Gastrocnemius medialis (tissue), 4 donors: Measurements from ENCODE around the gene MEGF8.

Source experiments
- CTCF ChIP-seq, 5 experiments: fragments of 450-650 bp in 3 of 5; fragments of 200-600 bp in 2 of 5; sonication (generic) in 2 of 5; IDR thresholded peaks in 4 of 5; conservative IDR thresholded peaks in 1 of 5; 1 replicate in 4 of 5; 2 replicates in 1 of 5; pipeline ENCODE4 v1.5.1; 2016 to 2019; ENCODE audit warnings: antibody characterized with exemption in 5 of 5, mild to moderate bottlenecking in 3 of 5, moderate library complexity in 3 of 5
- POLR2A ChIP-seq, 2 donors: fragments of 450-650 bp; IDR thresholded peaks; one replicate each; pipeline ENCODE4 v1.6.1; 2017; ENCODE audit warnings: antibody characterized with exemption in 2 of 2, mild to moderate bottlenecking in 2 of 2, moderate library complexity in 2 of 2

GRCh38 chr19:42400404-42400803 is 75.0 kb downstream of the MEGF8 start:
- TF ChIP-seq CTCF (IDR thresholded peaks at IDR 0.05 in 4 of 5, conservative IDR thresholded peaks at IDR 0.05 in 1 of 5): no peak
- TF ChIP-seq POLR2A (IDR thresholded peaks at IDR 0.05): no peak
